Subcutaneous adipose tissue (tissue), 4 donors: ENCODE results near the gene TOP2B. TPM values are rescaled to one million over a fixed set of nuclear protein-coding genes. Genes with fewer than 3 reads are reported as not detected.

Experiments used
- CTCF ChIP-seq: fragments of 450-650 bp; IDR thresholded peaks from one replicate; pipeline ENCODE4 v1.5.1; 2016; ENCODE audit warnings: low read depth, mild to moderate bottlenecking, control low read depth, antibody characterized with exemption, moderate library complexity
- total RNA-seq, 4 donors: library from RNA; depleted of rRNA; stranded (reverse); fragments of >200 nt; gene quantifications; one replicate each; pipeline ENCODE4 v1.1.0, GENCODE V29; 2016

The TOP2B gene
- total RNA-seq, 4 donors from 2014 or later, result 83.5 to 126 (median 87.0) TPM

- no peak for TF ChIP-seq CTCF
Measured at GRCh38 chr3:25576146-25576545, 88.6 kb downstream of the TOP2B start.

- TF ChIP-seq CTCF, result no peak
Measured at GRCh38 chr3:25575001-25575400, 89.7 kb downstream of the TOP2B start.

- no peak for TF ChIP-seq CTCF
Measured at GRCh38 chr3:25574172-25574765, 90.4 kb downstream of the TOP2B start.

GRCh38 chr3:25573386-25574171, 91.1 kb downstream of the TOP2B start:
- no peak for TF ChIP-seq CTCF

- no peak for TF ChIP-seq CTCF
Measured at GRCh38 chr3:25572919-25573385, 91.8 kb downstream of the TOP2B start.

GRCh38 chr3:25572336-25572735, 92.4 kb downstream of the TOP2B start:
- TF ChIP-seq CTCF, result no peak

- TF ChIP-seq CTCF, result no peak
Measured at GRCh38 chr3:25571285-25571684, 93.4 kb downstream of the TOP2B start.
